Psoas muscle (tissue), 8 donors: ENCODE measurements around the gene OBP2B. TPM values are rescaled to one million over a fixed set of nuclear protein-coding genes. Genes with fewer than 3 reads are reported as not detected.
A peak's percentile ranks its signal among the peaks of the same experiment; 100 is the strongest.
"Not testable (repeated sequence)": the region's sequence is repeated elsewhere in the genome, so short reads cannot be mapped to it uniquely, and the experiment has no call there.

Experiments used
- ATAC-seq, 4 donors: fragments of 200-7000 bp; cut with Tn5 transposase; one replicate each; pipeline ENCODE4 v1.9.1; 2020; ENCODE audit warnings: moderate library complexity in 3 of 4, mild to moderate bottlenecking in 2 of 4
- DNase-seq, 2 donors: peaks; one replicate each; pipeline ENCODE4 v3.0.0-alpha.2; 2020
- H3K27ac ChIP-seq: fragments of 200-600 bp; one replicate; pipeline ENCODE4 v1.8.0; 2022
- H3K27me3 ChIP-seq, 3 donors: fragments of 200-600 bp in 1 of 3; one replicate each; pipeline versions ENCODE4 v1.6.1 to v1.8.0; 2013 to 2022; ENCODE audit warnings: low read length in 2 of 3, mild to moderate bottlenecking in 2 of 3, moderate library complexity in 1 of 3; ENCODE audit not compliant: insufficient read depth in 3 of 3
- H3K36me3 ChIP-seq, 2 donors: fragments of 200-600 bp in 1 of 2; one replicate each; pipeline versions ENCODE4 v1.6.1 to v1.8.0; 2013 to 2022; ENCODE audit warnings: low read depth in 1 of 2, mild to moderate bottlenecking in 1 of 2, moderate library complexity in 1 of 2; ENCODE audit not compliant: insufficient read depth in 1 of 2
- H3K4me1 ChIP-seq: fragments of 200-600 bp; one replicate; pipeline ENCODE4 v1.8.0; 2022
- H3K4me3 ChIP-seq: fragments of 200-600 bp; one replicate; pipeline ENCODE4 v1.8.0; 2022; ENCODE audit warnings: mild to moderate bottlenecking
- H3K9me3 ChIP-seq: fragments of 200-600 bp; one replicate; pipeline ENCODE4 v1.8.0; 2022
- WGBS, 3 donors: extraction: QIAGEN DNeasy Blood & Tissue Kit; methylation state at CpG; one replicate each; pipeline versions ENCODE4 v1.1.6 to v1.1.7; 2013; 5-methylcytosine and 5-hydroxymethylcytosine counted together
- intact Hi-C, 2 donors: fragments of 100-400 bp; cut with DNase I; formaldehyde crosslinking; loops; one replicate each; pipeline versions ENCODE4 v1.11.0 to v1.14.2; 2022
- polyA plus RNA-seq, 3 donors: library from polyadenylated mRNA; stranded (reverse); fragments of 200-250 nt; gene quantifications; one replicate each; pipeline ENCODE4 v1.2.3, GENCODE V29; 2013
- total RNA-seq, 4 donors: library from RNA; stranded (reverse); fragmentation: NEBNext Ultra II Directional in 2 of 4; extraction: Animal tissue kit (Norgen Biotek cat#: 25700) in 2 of 4; gene quantifications; one replicate each; pipeline versions ENCODE4 v1.2.1 to v1.2.4, GENCODE V29; 2021 to 2023
- TF ChIP-seq, protein P1 (sequence below): fragments of 200-600 bp; IDR thresholded peaks from one replicate; pipeline ENCODE4 v1.8.0; 2022; ENCODE audit warnings: antibody characterized with exemption
- donor health status: healthy with polysubstance abuse.
- donor health status: DM: no; HTN: no; CAD: no; lungs with moderate emphysema.
- donor health status: Bipolar disorder and iron deficiency.
- donor health status: healthy.
- donor health status: DM: yes; HTN: yes; CAD: no.
- donor health status: DM: no; HTN: no; CAD: no.
- donor health status: DM: no; HTN: no; CAD: no.
- donor health status: DM: yes; HTN: yes; CAD: no.

Gene OBP2B
- total and polyA plus RNA-seq, 7 donors = not detected

DNA sequence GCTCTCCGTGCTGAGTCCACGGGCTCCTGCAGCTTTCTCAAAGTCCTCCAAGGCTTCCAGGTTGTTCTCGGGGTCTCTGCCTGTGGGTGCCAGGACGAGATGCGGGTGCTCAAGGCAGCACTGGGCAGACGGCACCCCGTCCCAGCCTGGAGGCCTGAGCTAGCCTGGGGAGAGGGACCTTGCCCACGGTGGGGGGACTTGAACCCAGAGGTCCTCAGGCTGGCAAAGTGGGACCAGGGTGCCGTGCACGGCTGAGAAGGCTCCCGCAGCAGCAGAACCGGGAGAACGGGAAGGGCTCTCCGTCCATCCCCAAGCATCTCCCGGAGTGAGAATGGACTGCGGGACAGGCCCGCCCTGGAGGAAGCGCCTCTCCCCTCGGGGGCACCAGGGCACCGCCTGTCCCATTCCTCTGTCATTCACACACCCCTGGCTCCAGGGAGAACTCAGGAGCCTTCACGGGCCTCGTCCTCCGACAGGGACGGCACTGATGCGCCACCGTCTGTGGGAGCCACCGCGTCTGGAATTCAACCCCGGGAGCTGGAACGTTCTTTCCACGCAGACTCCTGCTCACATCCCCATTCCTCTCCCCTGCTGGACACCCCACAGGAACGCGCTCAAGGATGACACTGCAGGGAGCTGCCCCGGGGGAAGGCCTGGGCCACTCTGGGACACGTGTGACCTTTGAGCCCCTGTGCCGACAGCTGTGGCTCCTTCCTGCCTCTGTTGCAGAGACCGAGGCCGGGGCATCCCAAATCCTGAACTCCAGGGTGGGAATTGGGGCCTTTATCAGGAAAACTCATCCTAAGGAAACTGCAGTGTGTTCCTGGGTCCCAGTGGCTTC is 16.3 kb upstream of the OBP2B start:
- Histone ChIP-seq H3K4me3 (no peak overlapping the region), H3K27me3 (peaks cover 0 to 18% (median 0%) of the 10 kb centered on the region in 3 donors), H3K27ac (no peak overlapping the region), H3K9me3 (no peaks in the 10 kb centered on the region), H3K4me1 (no peaks in the 10 kb centered on the region), H3K36me3 (no peaks in the 10 kb centered on the region)
- no peak for DNase-seq
- ATAC-seq = no peak
- intact Hi-C loops = no loop called here
- TF ChIP-seq, protein P1, sequence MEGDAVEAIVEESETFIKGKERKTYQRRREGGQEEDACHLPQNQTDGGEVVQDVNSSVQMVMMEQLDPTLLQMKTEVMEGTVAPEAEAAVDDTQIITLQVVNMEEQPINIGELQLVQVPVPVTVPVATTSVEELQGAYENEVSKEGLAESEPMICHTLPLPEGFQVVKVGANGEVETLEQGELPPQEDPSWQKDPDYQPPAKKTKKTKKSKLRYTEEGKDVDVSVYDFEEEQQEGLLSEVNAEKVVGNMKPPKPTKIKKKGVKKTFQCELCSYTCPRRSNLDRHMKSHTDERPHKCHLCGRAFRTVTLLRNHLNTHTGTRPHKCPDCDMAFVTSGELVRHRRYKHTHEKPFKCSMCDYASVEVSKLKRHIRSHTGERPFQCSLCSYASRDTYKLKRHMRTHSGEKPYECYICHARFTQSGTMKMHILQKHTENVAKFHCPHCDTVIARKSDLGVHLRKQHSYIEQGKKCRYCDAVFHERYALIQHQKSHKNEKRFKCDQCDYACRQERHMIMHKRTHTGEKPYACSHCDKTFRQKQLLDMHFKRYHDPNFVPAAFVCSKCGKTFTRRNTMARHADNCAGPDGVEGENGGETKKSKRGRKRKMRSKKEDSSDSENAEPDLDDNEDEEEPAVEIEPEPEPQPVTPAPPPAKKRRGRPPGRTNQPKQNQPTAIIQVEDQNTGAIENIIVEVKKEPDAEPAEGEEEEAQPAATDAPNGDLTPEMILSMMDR = no peak
- WGBS, 3 donors = 66 to 70% (median 68%) methylated on average over 35 to 38 of the region's 38 CpGs

- no peak overlapping the region for H3K4me3 ChIP-seq
- H3K27me3 ChIP-seq = peaks cover 0 to 21% (median 0%) of the 10 kb centered on the region in 3 donors
- DNase-seq (no peak), ATAC-seq (no peak)
- no peaks in the 10 kb centered on the region for H3K4me1 ChIP-seq
- no peak overlapping the region for H3K27ac ChIP-seq
- H3K36me3 ChIP-seq = no peaks in the 10 kb centered on the region
- whole genome bisulfite sequencing, 3 donors = 78 to 80% (median 79%) methylated on average over 12 of the region's 12 CpGs
- no peaks in the 10 kb centered on the region for H3K9me3 ChIP-seq
- intact Hi-C loops = no loop called here
- TF ChIP-seq, protein P1 = no peak
Measured at GRCh38 chr9:133224762-133225161, 15.7 kb upstream of the OBP2B start.

DNA sequence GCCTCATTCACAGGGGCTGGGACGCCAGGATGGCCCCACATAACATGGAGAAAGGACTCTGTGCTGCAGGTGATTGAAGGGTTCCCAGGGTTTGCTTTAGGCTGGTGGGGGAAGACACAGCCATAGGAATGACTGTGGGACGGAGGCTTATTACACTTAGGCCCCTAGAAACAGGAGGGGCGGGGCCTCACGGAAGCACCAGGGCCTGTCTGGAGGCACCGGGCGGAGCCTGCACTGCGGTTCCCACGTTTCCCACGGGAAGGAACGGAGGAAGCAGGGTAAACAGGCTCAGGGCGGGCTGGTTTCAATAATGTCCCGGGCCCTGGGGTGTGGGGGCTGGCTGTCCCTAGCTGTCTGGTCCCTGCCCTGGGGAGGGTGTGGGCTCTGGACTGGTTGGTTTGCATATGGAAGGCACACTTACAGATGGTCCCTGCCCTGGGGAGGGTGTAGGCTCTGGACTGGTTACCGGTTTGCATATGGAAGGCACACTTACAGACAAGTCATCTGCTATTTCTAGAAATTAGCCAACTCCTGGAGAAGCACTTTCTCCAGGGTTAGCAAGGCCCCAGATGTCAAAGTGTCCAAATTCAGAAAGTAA is 14.2 kb upstream of the OBP2B start:
- intact Hi-C loops = not testable (repeated sequence)

DNA sequence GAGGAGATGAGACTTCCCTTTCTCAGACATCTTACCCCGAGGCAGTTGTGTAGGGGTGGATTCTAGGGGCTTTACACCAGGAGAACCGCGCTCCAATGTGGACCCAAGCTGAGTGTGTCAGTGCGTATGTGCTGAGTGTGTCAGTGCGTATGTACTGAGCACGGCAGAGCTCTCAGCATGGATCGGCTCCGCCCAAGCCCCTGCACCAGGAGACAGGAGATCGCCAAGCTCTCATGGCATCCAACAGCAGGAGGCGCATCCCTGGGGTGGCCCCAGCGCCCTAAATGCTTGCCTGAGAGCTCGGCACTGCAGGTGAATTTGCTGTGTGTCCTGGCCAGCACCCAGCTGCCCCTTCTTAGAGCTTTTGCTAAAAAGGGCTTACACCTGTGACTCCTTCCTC is 12.9 kb upstream of the OBP2B start:
- H3K27me3 ChIP-seq = peaks cover 0 to 30% (median 0%) of the 10 kb centered on the region in 3 donors
- H3K27ac ChIP-seq, H3K9me3 ChIP-seq, intact Hi-C loops, DNase-seq, H3K4me3 ChIP-seq, H3K36me3 ChIP-seq, ATAC-seq, H3K4me1 ChIP-seq: not testable (repeated sequence)
- 69 to 76% (median 72%) methylated on average over 11 to 12 of the region's 12 CpGs for whole genome bisulfite sequencing, 3 donors

More for the DNA sequence above, 14.2 kb upstream of the OBP2B start:
- not testable (repeated sequence) for H3K27ac ChIP-seq, H3K4me3 ChIP-seq, H3K4me1 ChIP-seq, H3K9me3 ChIP-seq, H3K36me3 ChIP-seq
- DNase-seq = peak in 1 of 2 donors; percentile 40
- peaks cover 0 to 31% (median 0%) of the 10 kb centered on the region in 3 donors for H3K27me3 ChIP-seq
- peak in 1 of 4 donors; percentile 44 for ATAC-seq
- WGBS, 3 donors = 22 to 23% (median 23%) methylated on average over 11 to 13 of the region's 13 CpGs

DNA sequence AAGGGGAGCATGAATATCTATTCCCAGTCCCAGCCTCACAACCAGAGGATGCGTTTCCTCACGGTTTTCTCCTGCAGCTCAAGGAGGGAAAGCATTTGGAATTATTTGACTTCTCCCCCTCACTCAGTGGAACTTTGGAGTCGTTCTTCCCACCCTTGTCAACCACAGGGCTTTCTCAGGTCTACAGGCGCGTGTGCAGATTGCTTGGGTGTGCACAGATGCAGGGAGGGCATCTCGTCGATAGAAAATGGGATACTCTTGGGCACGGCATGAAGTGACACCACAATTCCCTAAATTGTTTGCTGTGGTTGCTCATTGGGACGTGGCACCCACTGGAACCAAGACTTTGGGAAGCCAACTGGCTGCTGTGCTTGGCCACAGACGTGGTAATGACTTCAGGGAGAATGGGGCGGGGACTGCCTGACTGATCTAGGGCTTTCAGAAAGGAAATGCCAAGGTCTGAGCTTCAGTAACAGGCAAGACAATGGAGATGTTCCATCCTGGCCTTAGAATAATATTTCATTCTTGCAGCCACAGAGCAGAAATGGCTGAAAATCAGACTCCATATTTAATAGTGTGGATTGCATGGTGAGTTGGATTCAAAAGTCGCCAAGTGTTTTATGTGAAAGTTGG is 12.2 kb upstream of the OBP2B start:
- no peaks in the 10 kb centered on the region for H3K9me3 ChIP-seq
- TF ChIP-seq, protein P1 = no peak
- H3K4me1 ChIP-seq = no peaks in the 10 kb centered on the region
- no peak overlapping the region for H3K4me3 ChIP-seq
- peaks cover 0 to 32% (median 0%) of the 10 kb centered on the region in 3 donors for H3K27me3 ChIP-seq
- DNase-seq (no peak), ATAC-seq (no peak)
- 70 to 73% (median 71%) methylated on average over 12 of the region's 12 CpGs for WGBS, 3 donors
- H3K27ac ChIP-seq = no peak overlapping the region
- H3K36me3 ChIP-seq = no peaks in the 10 kb centered on the region
- intact Hi-C loops = no loop called here

GRCh38 chr9:133218049-133218975 is 9.3 kb upstream of the OBP2B start:
- H3K9me3 ChIP-seq, H3K36me3 ChIP-seq, DNase-seq, H3K4me3 ChIP-seq, ATAC-seq, H3K4me1 ChIP-seq, H3K27ac ChIP-seq, intact Hi-C loops: not testable (repeated sequence)
- H3K27me3 ChIP-seq = peaks cover 0 to 20% (median 0%) of the 10 kb centered on the region in 3 donors
- 64 to 71% (median 67%) methylated on average over 19 of the region's 19 CpGs for WGBS, 3 donors

GRCh38 chr9:133217333-133217988 is 8.4 kb upstream of the OBP2B start:
- ATAC-seq, H3K36me3 ChIP-seq, H3K4me3 ChIP-seq, H3K4me1 ChIP-seq, H3K9me3 ChIP-seq, H3K27ac ChIP-seq, intact Hi-C loops, DNase-seq: not testable (repeated sequence)
- peaks cover 0 to 20% (median 0%) of the 10 kb centered on the region in 3 donors for H3K27me3 ChIP-seq
- 57 to 64% (median 59%) methylated on average over 12 of the region's 12 CpGs for WGBS, 3 donors
